ENCODE measurements around the gene RNF181. TPM values are rescaled to one million over a fixed set of nuclear protein-coding genes. Genes with fewer than 3 reads are reported as not detected.
A peak's percentile ranks its signal among the peaks of the same experiment; 100 is the strongest.

The RNF181 gene
- total RNA-seq, 1 experiment from 2014 or later: 78.5 TPM

- intact Hi-C loops (cut with micrococcal nuclease; ENCODE audit: unreplicated experiment): no loop called here
- ChIA-PET CTCF (no interaction called here), POLR2A (ENCODE audit: low non-redundant PET) (no interaction called here)
- Histone ChIP-seq H3K4me3 (ENCODE audit: low read depth, low read length, poor library complexity, severe bottlenecking) (no peak overlapping the region), H3K36me3 (ENCODE audit: insufficient read depth, low read length, poor library complexity, severe bottlenecking) (peaks cover 19% of the 10 kb centered on the region), H3K9me3 (ENCODE audit: low read depth, low read length, poor library complexity, severe bottlenecking) (no peaks in the 10 kb centered on the region), H3K4me1 (ENCODE audit: insufficient read depth, low read length, poor library complexity, severe bottlenecking) (peaks cover 11% of the 10 kb centered on the region), H3K27me3 (replicated peaks; ENCODE audit: insufficient read depth, low read depth, low read length, poor library complexity) (no peaks in the 10 kb centered on the region), H3K27ac (ENCODE audit: low read depth, low read length, poor library complexity, severe bottlenecking) (peak overlapping the region; percentile 47)
- no TSS peak for BruUV-seq (replicated peaks)
- DNase-seq (ENCODE audit: low spot score): no peak
- TF ChIP-seq EZH2 (IDR thresholded peaks at IDR 0.05; ENCODE audit: borderline replicate concordance, low read depth, low read length, poor library complexity, severe bottlenecking) (no peak), CTCF (conservative IDR thresholded peaks at IDR 0.05; ENCODE audit: low read depth, low read length) (no peak)
These were observed 9.2 kb downstream of the RNF181 start for GRCh38 chr2:85604568-85605339.

- no peaks in the 10 kb centered on the region for H3K27me3 ChIP-seq (replicated peaks; ENCODE audit: insufficient read depth, low read depth, low read length, poor library complexity)
- peaks cover 11% of the 10 kb centered on the region for H3K4me1 ChIP-seq (ENCODE audit: insufficient read depth, low read length, poor library complexity, severe bottlenecking)
- ChIA-PET CTCF (no interaction called here), POLR2A (ENCODE audit: low non-redundant PET) (no interaction called here)
- H3K27ac ChIP-seq (ENCODE audit: low read depth, low read length, poor library complexity, severe bottlenecking): peak overlapping the region; percentile 47
- H3K9me3 ChIP-seq (ENCODE audit: low read depth, low read length, poor library complexity, severe bottlenecking): no peaks in the 10 kb centered on the region
- BruUV-seq (replicated peaks): no TSS peak
- peaks cover 23% of the 10 kb centered on the region for H3K36me3 ChIP-seq (ENCODE audit: insufficient read depth, low read length, poor library complexity, severe bottlenecking)
- intact Hi-C loops (cut with micrococcal nuclease; ENCODE audit: unreplicated experiment): no loop called here
- TF ChIP-seq CTCF (conservative IDR thresholded peaks at IDR 0.05; ENCODE audit: low read depth, low read length) (no peak), EZH2 (IDR thresholded peaks at IDR 0.05; ENCODE audit: borderline replicate concordance, low read depth, low read length, poor library complexity, severe bottlenecking) (no peak)
- no peak overlapping the region for H3K4me3 ChIP-seq (ENCODE audit: low read depth, low read length, poor library complexity, severe bottlenecking)
- DNase-seq (ENCODE audit: low spot score): peak; percentile 60
These were observed 10.0 kb downstream of the RNF181 start for GRCh38 chr2:85605406-85606115.

GRCh38 chr2:85606116-85606455 is 10.5 kb downstream of the RNF181 start:
- POLR2A ChIA-PET (ENCODE audit: low non-redundant PET): no interaction called here
- Histone ChIP-seq H3K4me3 (ENCODE audit: low read depth, low read length, poor library complexity, severe bottlenecking) (no peak overlapping the region), H3K27ac (ENCODE audit: low read depth, low read length, poor library complexity, severe bottlenecking) (peak overlapping the region; percentile 47), H3K9me3 (ENCODE audit: low read depth, low read length, poor library complexity, severe bottlenecking) (no peaks in the 10 kb centered on the region), H3K4me1 (ENCODE audit: insufficient read depth, low read length, poor library complexity, severe bottlenecking) (peaks cover 11% of the 10 kb centered on the region), H3K27me3 (replicated peaks; ENCODE audit: insufficient read depth, low read depth, low read length, poor library complexity) (no peaks in the 10 kb centered on the region), H3K36me3 (ENCODE audit: insufficient read depth, low read length, poor library complexity, severe bottlenecking) (peaks cover 23% of the 10 kb centered on the region)
- DNase-seq (ENCODE audit: low spot score): no peak
- TF ChIP-seq CTCF (conservative IDR thresholded peaks at IDR 0.05; ENCODE audit: low read depth, low read length) (no peak), EZH2 (IDR thresholded peaks at IDR 0.05; ENCODE audit: borderline replicate concordance, low read depth, low read length, poor library complexity, severe bottlenecking) (no peak)
- CTCF ChIA-PET: no interaction called here
- BruUV-seq (replicated peaks): no TSS peak
- intact Hi-C loops (cut with micrococcal nuclease; ENCODE audit: unreplicated experiment): no loop called here
